22Rv1 (cell line): Measurements from ENCODE around the gene TRAF7.

ENCODE experiments used
- H3K27ac ChIP-seq: fragments of 450-650 bp; 2 replicates; pipeline ENCODE4 v1.5.1; 2017
- ZFX ChIP-seq: fragments of 450-650 bp; IDR thresholded peaks from 2 replicates; pipeline ENCODE4 v1.6.1; 2017; ENCODE audit warnings: antibody characterized with exemption, borderline replicate concordance
- TF ChIP-seq, protein P1 (sequence below): fragments of 450-650 bp; IDR thresholded peaks from 2 replicates; pipeline ENCODE4 v1.5.1; 2017; ENCODE audit warnings: mild to moderate bottlenecking

Gene TRAF7

GRCh38 chr16:2166263-2167067, 10.9 kb downstream of the TRAF7 start:
- H3K27ac ChIP-seq, result no peak overlapping the region
- no peak for TF ChIP-seq ZFX
- TF ChIP-seq, protein P1, sequence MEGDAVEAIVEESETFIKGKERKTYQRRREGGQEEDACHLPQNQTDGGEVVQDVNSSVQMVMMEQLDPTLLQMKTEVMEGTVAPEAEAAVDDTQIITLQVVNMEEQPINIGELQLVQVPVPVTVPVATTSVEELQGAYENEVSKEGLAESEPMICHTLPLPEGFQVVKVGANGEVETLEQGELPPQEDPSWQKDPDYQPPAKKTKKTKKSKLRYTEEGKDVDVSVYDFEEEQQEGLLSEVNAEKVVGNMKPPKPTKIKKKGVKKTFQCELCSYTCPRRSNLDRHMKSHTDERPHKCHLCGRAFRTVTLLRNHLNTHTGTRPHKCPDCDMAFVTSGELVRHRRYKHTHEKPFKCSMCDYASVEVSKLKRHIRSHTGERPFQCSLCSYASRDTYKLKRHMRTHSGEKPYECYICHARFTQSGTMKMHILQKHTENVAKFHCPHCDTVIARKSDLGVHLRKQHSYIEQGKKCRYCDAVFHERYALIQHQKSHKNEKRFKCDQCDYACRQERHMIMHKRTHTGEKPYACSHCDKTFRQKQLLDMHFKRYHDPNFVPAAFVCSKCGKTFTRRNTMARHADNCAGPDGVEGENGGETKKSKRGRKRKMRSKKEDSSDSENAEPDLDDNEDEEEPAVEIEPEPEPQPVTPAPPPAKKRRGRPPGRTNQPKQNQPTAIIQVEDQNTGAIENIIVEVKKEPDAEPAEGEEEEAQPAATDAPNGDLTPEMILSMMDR, result no peak

GRCh38 chr16:2167068-2167638, 11.6 kb downstream of the TRAF7 start:
- no peak overlapping the region for H3K27ac ChIP-seq
- no peak for TF ChIP-seq ZFX
- TF ChIP-seq, protein P1, result no peak

DNA sequence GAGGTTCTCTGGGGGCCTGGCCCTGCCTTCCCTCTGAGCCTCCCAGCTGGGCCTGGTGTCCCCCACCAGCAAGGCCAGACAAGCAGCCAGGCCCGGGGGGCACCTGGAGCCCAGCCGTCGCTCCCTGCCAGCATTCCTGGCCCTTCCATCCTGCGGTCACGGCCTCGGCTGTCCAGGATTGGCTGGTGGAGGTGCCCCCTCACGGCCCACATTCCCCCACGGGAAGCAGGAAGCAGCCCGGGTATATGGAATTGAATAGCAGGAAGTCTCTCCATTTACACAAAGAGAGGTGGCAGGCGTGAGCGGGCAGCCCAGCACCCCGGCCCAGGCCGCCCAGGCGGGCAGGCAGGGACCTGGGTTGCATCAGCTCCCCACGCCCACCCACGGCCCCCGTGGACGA, 14.5 kb downstream of the TRAF7 start:
- TF ChIP-seq, protein P1, result no peak
- TF ChIP-seq ZFX, result no peak

DNA sequence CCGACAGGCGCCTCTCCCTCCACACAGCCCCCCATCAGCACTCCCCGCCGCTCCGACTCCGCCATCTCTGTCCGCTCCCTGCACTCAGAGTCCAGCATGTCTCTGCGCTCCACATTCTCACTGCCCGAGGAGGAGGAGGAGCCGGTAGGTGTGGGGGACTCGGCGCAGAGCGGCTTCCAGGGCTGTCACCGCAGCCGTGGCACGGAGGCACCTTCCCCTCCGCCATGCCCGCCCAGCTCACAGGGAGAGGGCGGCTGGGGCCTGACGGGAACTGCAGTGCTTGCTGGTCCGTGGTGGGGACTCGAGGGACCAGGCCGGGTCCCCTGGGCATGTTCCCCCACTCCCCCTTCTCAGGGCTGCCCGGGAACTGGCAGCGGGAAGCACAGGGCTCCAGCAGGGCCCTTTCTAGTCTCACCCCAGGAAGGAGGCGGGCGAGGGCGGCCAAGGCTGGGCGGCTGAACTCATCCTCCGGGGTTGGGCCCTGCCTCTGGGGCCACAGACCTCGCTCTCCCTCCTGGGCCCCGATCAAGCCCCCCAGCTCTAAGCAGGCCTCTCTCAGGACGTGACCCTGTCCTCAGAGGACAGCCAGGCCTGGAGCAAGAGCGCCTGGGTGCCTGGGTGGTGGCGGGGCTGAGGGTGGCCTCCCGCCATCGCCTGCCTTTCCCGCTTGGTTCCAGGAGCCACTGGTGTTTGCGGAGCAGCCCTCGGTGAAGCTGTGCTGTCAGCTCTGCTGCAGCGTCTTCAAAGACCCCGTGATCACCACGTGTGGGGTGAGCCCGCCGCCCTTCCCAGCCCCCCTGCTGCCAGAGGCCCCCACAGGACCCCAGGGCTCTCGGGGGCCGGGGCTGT, 15.2 kb downstream of the TRAF7 start:
- H3K27ac ChIP-seq, result no peak overlapping the region
- no peak for TF ChIP-seq ZFX
- TF ChIP-seq, protein P1, result no peak

More for the DNA sequence above, 14.5 kb downstream of the TRAF7 start:
- no peak overlapping the region for H3K27ac ChIP-seq

GRCh38 chr16:2171601-2172178, 16.1 kb downstream of the TRAF7 start:
- TF ChIP-seq, protein P1, result no peak
- TF ChIP-seq ZFX, result no peak
- no peak overlapping the region for H3K27ac ChIP-seq

DNA sequence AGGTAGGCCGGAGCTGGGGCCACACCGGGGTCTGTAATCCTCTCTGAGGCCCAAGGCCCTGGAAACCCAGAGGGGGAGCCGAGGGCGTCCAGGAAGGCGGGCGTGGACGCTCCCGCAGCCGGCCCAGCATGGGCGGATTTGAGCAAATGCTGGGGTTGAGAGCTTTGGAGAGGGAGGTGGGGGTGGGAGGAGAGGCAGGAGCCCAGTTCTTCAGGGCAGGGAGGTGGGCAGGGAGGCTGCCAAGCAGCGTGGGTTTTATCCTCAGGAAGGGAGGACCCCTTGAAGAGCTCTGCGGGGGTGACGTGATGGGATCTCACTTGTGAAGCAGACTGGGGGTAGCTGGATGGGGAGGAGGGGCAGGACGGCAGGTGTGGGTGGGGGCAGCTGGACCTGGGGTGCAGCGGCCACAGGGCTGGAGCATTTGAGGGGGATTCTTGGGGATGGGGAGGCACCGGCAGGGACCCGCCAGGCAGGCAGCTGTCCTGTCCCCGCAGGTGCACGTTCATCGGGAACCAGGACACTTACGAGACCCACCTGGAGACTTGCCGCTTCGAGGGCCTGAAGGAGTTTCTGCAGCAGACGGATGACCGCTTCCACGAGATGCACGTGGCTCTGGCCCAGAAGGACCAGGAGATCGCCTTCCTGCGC, 17.2 kb downstream of the TRAF7 start:
- no peak overlapping the region for H3K27ac ChIP-seq
- TF ChIP-seq, protein P1, result no peak
- TF ChIP-seq ZFX, result no peak
